Gastroesophageal sphincter (tissue), 3 donors: ENCODE measurements around the gene TACR1.

Source experiments
- EP300 ChIP-seq: sonication (generic); formaldehyde crosslinking; IDR thresholded peaks from one replicate; pipeline ENCODE4 v1.6.1; 2017; ENCODE audit warnings: antibody characterized with exemption, mild to moderate bottlenecking
- POLR2AphosphoS5 ChIP-seq: sonication (generic); formaldehyde crosslinking; IDR thresholded peaks from one replicate; pipeline ENCODE4 v1.6.1; 2017; ENCODE audit warnings: antibody characterized with exemption
- TF ChIP-seq, protein P1 (sequence below), 4 experiments: fragments of 200-600 bp in 2 of 4; fragments of 450-650 bp in 2 of 4; sonication (generic) in 1 of 4; IDR thresholded peaks; one replicate each; pipeline ENCODE4 v1.5.1; 2017 to 2019; ENCODE audit warnings: antibody characterized with exemption in 4 of 4, mild to moderate bottlenecking in 2 of 4, moderate library complexity in 2 of 4

- TF ChIP-seq, protein P1, sequence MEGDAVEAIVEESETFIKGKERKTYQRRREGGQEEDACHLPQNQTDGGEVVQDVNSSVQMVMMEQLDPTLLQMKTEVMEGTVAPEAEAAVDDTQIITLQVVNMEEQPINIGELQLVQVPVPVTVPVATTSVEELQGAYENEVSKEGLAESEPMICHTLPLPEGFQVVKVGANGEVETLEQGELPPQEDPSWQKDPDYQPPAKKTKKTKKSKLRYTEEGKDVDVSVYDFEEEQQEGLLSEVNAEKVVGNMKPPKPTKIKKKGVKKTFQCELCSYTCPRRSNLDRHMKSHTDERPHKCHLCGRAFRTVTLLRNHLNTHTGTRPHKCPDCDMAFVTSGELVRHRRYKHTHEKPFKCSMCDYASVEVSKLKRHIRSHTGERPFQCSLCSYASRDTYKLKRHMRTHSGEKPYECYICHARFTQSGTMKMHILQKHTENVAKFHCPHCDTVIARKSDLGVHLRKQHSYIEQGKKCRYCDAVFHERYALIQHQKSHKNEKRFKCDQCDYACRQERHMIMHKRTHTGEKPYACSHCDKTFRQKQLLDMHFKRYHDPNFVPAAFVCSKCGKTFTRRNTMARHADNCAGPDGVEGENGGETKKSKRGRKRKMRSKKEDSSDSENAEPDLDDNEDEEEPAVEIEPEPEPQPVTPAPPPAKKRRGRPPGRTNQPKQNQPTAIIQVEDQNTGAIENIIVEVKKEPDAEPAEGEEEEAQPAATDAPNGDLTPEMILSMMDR (IDR thresholded peaks at IDR 0.05): no peak
- TF ChIP-seq EP300 (no peak), POLR2AphosphoS5 (no peak)
Observed at GRCh38 chr2:75192496-75192895, 6.8 kb downstream of the TACR1 start.
